Vagina (tissue), 2 donors: ENCODE measurements around the gene GNS.

Source experiments
- POLR2A ChIP-seq, 2 donors: fragments of 450-650 bp; IDR thresholded peaks; one replicate each; pipeline ENCODE4 v1.6.1; 2017; ENCODE audit warnings: antibody characterized with exemption in 2 of 2, mild to moderate bottlenecking in 2 of 2, moderate library complexity in 2 of 2
- TF ChIP-seq, protein P1 (sequence below), 3 experiments: fragments of 450-650 bp in 2 of 3; fragments of 200-600 bp in 1 of 3; sonication (generic) in 1 of 3; IDR thresholded peaks; one replicate each; pipeline ENCODE4 v1.5.1; 2017 to 2019; ENCODE audit warnings: antibody characterized with exemption in 3 of 3, mild to moderate bottlenecking in 2 of 3, moderate library complexity in 2 of 3

DNA sequence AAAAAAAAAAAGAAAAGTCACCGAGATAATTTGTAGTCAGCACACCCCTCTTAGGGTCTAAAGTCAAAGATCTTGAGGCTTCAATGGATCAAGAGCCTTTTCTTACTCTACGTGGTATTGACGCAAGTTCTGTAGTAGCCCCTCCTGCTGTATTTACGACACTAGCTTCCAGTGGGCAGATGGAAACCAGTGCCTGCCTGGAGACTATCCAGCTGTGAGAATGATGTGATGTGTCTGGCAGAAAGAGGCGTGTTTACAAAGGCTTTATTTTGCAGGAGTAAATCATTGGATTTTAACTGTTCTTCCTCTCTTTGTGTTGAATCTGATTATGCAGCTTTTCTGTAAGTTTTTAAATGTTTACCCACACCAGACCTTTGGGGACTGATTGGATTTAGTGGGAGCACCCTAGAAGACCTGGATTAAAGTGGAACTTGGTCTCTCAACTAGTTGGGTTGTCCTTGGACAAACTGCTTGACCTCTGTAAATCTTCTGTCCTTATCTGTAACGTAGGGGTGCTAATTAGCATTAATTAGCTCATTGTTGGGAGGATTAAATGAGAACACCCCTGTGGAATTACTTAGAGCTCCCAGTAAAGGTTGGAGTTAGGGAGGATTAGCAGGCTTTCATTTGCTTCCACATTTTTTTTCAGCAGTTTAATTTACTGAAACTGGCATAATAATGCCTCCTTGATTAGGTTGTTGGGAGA, 76.5 kb downstream of the GNS start:
- TF ChIP-seq, protein P1, sequence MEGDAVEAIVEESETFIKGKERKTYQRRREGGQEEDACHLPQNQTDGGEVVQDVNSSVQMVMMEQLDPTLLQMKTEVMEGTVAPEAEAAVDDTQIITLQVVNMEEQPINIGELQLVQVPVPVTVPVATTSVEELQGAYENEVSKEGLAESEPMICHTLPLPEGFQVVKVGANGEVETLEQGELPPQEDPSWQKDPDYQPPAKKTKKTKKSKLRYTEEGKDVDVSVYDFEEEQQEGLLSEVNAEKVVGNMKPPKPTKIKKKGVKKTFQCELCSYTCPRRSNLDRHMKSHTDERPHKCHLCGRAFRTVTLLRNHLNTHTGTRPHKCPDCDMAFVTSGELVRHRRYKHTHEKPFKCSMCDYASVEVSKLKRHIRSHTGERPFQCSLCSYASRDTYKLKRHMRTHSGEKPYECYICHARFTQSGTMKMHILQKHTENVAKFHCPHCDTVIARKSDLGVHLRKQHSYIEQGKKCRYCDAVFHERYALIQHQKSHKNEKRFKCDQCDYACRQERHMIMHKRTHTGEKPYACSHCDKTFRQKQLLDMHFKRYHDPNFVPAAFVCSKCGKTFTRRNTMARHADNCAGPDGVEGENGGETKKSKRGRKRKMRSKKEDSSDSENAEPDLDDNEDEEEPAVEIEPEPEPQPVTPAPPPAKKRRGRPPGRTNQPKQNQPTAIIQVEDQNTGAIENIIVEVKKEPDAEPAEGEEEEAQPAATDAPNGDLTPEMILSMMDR (IDR thresholded peaks at IDR 0.05): no peak
- no peak for TF ChIP-seq POLR2A (IDR thresholded peaks at IDR 0.05)
